ENCODE data around the gene AP2A2.

AP2A2 gene

GRCh38 chr11:952406-953385, 27.0 kb downstream of the AP2A2 start:
- Histone ChIP-seq H3K79me1 (ENCODE audit: low read depth, low read length) (peaks cover 13% of the 10 kb centered on the region), H4K8ac (ENCODE audit: low read depth, low read length) (no peak overlapping the region), H3K18ac (ENCODE audit: low read length) (peak overlapping the region; percentile 1), H2AFZ (ENCODE audit: low read length) (no peak overlapping the region), H3K4ac (ENCODE audit: low read length) (no peak overlapping the region), H3K4me2 (ENCODE audit: insufficient read depth, low read length, poor library complexity, severe bottlenecking) (no peak overlapping the region), H2AK5ac (ENCODE audit: low read depth, low read length) (no peak overlapping the region), H2BK5ac (ENCODE audit: low read length) (no peak overlapping the region), H3K9ac (ENCODE audit: low read depth, low read length, poor library complexity) (no peak overlapping the region), H3K27me3 (ENCODE audit: control insufficient read depth in 3 of 3, insufficient read depth in 3 of 3, low read depth in 1 of 3, low read length in 3 of 3) (no peaks in the 10 kb centered on the region), H2BK12ac (ENCODE audit: low read length) (no peak overlapping the region), H3K4me3 (ENCODE audit: low read length in 2 of 2) (no peak overlapping the region), H3K4me1 (ENCODE audit: control insufficient read depth in 2 of 2, insufficient read depth in 1 of 2, low read depth in 1 of 2, low read length in 2 of 2) (peaks cover 21 to 22% of the 10 kb centered on the region in 2 donors), H3K27ac (replicated peaks; ENCODE audit: low read length) (no peak overlapping the region), H3K9me3 (replicated peaks in 1 of 2; ENCODE audit: control insufficient read depth in 2 of 2, insufficient read depth in 1 of 2, low read depth in 1 of 2, low read length in 2 of 2) (peaks cover 0 to 21% of the 10 kb centered on the region in 2 donors), H3K36me3 (replicated peaks in 1 of 2; ENCODE audit: control insufficient read depth in 2 of 2, insufficient read depth in 2 of 2, low read length in 2 of 2) (peaks cover 4 to 32% of the 10 kb centered on the region in 2 donors), H4K91ac (ENCODE audit: low read depth, low read length, poor library complexity) (no peak overlapping the region), H3K23ac (ENCODE audit: low read depth, low read length, poor library complexity) (no peak overlapping the region), H3K14ac (ENCODE audit: low read length) (no peak overlapping the region), H2BK15ac (ENCODE audit: low read length) (no peak overlapping the region), H2BK120ac (ENCODE audit: low read depth, low read length) (no peak overlapping the region)
- no CpG with 5 or more reads among the region's 18 CpGs for WGBS, 2 donors (ENCODE audit: extremely low coverage in 2 of 2, insufficient read length in 2 of 2, insufficient replicate concordance in 1 of 2)
- no peak for DNase-seq (ENCODE audit: low spot score)

GRCh38 chr11:953512-953911, 27.8 kb downstream of the AP2A2 start:
- H2AK5ac ChIP-seq (ENCODE audit: low read depth, low read length): no peak overlapping the region
- H4K8ac ChIP-seq (ENCODE audit: low read depth, low read length): no peak overlapping the region
- no peak overlapping the region for H2AFZ ChIP-seq (ENCODE audit: low read length)
- H2BK5ac ChIP-seq (ENCODE audit: low read length): no peak overlapping the region
- no peak overlapping the region for H3K18ac ChIP-seq (ENCODE audit: low read length)
- H3K9ac ChIP-seq (ENCODE audit: low read depth, low read length, poor library complexity): no peak overlapping the region
- no peak overlapping the region for H2BK12ac ChIP-seq (ENCODE audit: low read length)
- DNase-seq (ENCODE audit: low spot score): no peak
- no peak overlapping the region for H3K4me3 ChIP-seq (ENCODE audit: low read length in 2 of 2)
- no peak overlapping the region for H4K91ac ChIP-seq (ENCODE audit: low read depth, low read length, poor library complexity)
- peaks cover 21 to 22% of the 10 kb centered on the region in 2 donors for H3K4me1 ChIP-seq (ENCODE audit: control insufficient read depth in 2 of 2, insufficient read depth in 1 of 2, low read depth in 1 of 2, low read length in 2 of 2)
- H3K79me1 ChIP-seq (ENCODE audit: low read depth, low read length): peaks cover 14% of the 10 kb centered on the region
- no peak overlapping the region for H3K4me2 ChIP-seq (ENCODE audit: insufficient read depth, low read length, poor library complexity, severe bottlenecking)
- H3K23ac ChIP-seq (ENCODE audit: low read depth, low read length, poor library complexity): no peak overlapping the region
- H2BK120ac ChIP-seq (ENCODE audit: low read depth, low read length): no peak overlapping the region
- WGBS, 2 donors (ENCODE audit: extremely low coverage in 2 of 2, insufficient read length in 2 of 2, insufficient replicate concordance in 1 of 2): no CpG with 5 or more reads among the region's 13 CpGs
- no peak overlapping the region for H2BK15ac ChIP-seq (ENCODE audit: low read length)
- H3K14ac ChIP-seq (ENCODE audit: low read length): no peak overlapping the region
- H3K4ac ChIP-seq (ENCODE audit: low read length): no peak overlapping the region
- no peaks in the 10 kb centered on the region for H3K27me3 ChIP-seq (ENCODE audit: control insufficient read depth in 3 of 3, insufficient read depth in 3 of 3, low read depth in 1 of 3, low read length in 3 of 3)
- no peak overlapping the region for H3K27ac ChIP-seq (replicated peaks; ENCODE audit: low read length)
- peaks cover 4 to 32% of the 10 kb centered on the region in 2 donors for H3K36me3 ChIP-seq (replicated peaks in 1 of 2; ENCODE audit: control insufficient read depth in 2 of 2, insufficient read depth in 2 of 2, low read length in 2 of 2)
- H3K9me3 ChIP-seq (replicated peaks in 1 of 2; ENCODE audit: control insufficient read depth in 2 of 2, insufficient read depth in 1 of 2, low read depth in 1 of 2, low read length in 2 of 2): peaks cover 0 to 13% of the 10 kb centered on the region in 2 donors

GRCh38 chr11:954392-955153, 28.9 kb downstream of the AP2A2 start:
- DNase-seq (ENCODE audit: low spot score): no peak
- Histone ChIP-seq H3K23ac (ENCODE audit: low read depth, low read length, poor library complexity) (no peak overlapping the region), H3K4me1 (ENCODE audit: control insufficient read depth in 2 of 2, insufficient read depth in 1 of 2, low read depth in 1 of 2, low read length in 2 of 2) (peaks cover 21 to 22% of the 10 kb centered on the region in 2 donors), H2BK12ac (ENCODE audit: low read length) (no peak overlapping the region), H2AFZ (ENCODE audit: low read length) (no peak overlapping the region), H3K4ac (ENCODE audit: low read length) (no peak overlapping the region), H3K4me3 (ENCODE audit: low read length in 2 of 2) (no peak overlapping the region), H3K4me2 (ENCODE audit: insufficient read depth, low read length, poor library complexity, severe bottlenecking) (no peak overlapping the region), H3K27ac (replicated peaks; ENCODE audit: low read length) (no peak overlapping the region), H3K9ac (ENCODE audit: low read depth, low read length, poor library complexity) (peak overlapping the region; percentile 55), H4K91ac (ENCODE audit: low read depth, low read length, poor library complexity) (no peak overlapping the region), H3K27me3 (ENCODE audit: control insufficient read depth in 3 of 3, insufficient read depth in 3 of 3, low read depth in 1 of 3, low read length in 3 of 3) (no peaks in the 10 kb centered on the region), H3K36me3 (replicated peaks in 1 of 2; ENCODE audit: control insufficient read depth in 2 of 2, insufficient read depth in 2 of 2, low read length in 2 of 2) (peaks cover 5 to 35% of the 10 kb centered on the region in 2 donors), H3K79me1 (ENCODE audit: low read depth, low read length) (peaks cover 14% of the 10 kb centered on the region), H2BK5ac (ENCODE audit: low read length) (no peak overlapping the region), H4K8ac (ENCODE audit: low read depth, low read length) (no peak overlapping the region), H2BK15ac (ENCODE audit: low read length) (no peak overlapping the region), H3K14ac (ENCODE audit: low read length) (no peak overlapping the region), H2AK5ac (ENCODE audit: low read depth, low read length) (no peak overlapping the region), H3K18ac (ENCODE audit: low read length) (no peak overlapping the region), H2BK120ac (ENCODE audit: low read depth, low read length) (no peak overlapping the region), H3K9me3 (replicated peaks in 1 of 2; ENCODE audit: control insufficient read depth in 2 of 2, insufficient read depth in 1 of 2, low read depth in 1 of 2, low read length in 2 of 2) (peaks cover 0 to 5% of the 10 kb centered on the region in 2 donors)
- 100% methylated on average over 1 to 3 of the region's 5 CpGs for WGBS, 2 donors (ENCODE audit: extremely low coverage in 2 of 2, insufficient read length in 2 of 2, insufficient replicate concordance in 1 of 2)
